SK-N-SH (cell line): ENCODE measurements around the gene SAMD4B. TPM values are rescaled to one million over a fixed set of nuclear protein-coding genes. Genes with fewer than 3 reads are reported as not detected.

Experiments
- CTCF ChIA-PET: fragments of 300-600, 350-600 bp; formaldehyde crosslinking; extraction: SDS; loops from one replicate; lab custom pipeline; 2021; lab: Yijun Ruan, JAX
- POLR2A ChIA-PET: fragments of 350-600 bp; sonication (Branson Sonifier 250); formaldehyde crosslinking; extraction: SDS; loops from one replicate; lab custom pipeline; 2020; ENCODE audit warnings: antibody characterized with exemption, inconsistent platforms; lab: Yijun Ruan, JAX
- DNase-seq: peaks from one replicate; pipeline ENCODE4 v3.0.0; 2012
- H2AFZ ChIP-seq: fragments of 200-600 bp; sonication (generic); 2 replicates; pipeline ENCODE4 v1.8.1; 2016; ENCODE audit warnings: antibody characterized with exemption, mild to moderate bottlenecking, low read depth
- H3F3A ChIP-seq: fragments of 200-600 bp; sonication (generic); replicated peaks from 2 replicates; pipeline ENCODE3; 2016; ENCODE audit warnings: antibody characterized with exemption, mild to moderate bottlenecking; ENCODE audit not compliant: insufficient read depth
- H3K27ac ChIP-seq, 2 experiments: fragments of 200-500 bp in 1 of 2; fragments of 200-600 bp in 1 of 2; sonication (Bioruptor generic) in 1 of 2; sonication (generic), shearing (Covaris generic) in 1 of 2; 2 replicates each; pipeline versions ENCODE4 v1.5.1 to v1.6.1; 2014 to 2016; ENCODE audit warnings: low read depth in 2 of 2, inconsistent platforms in 1 of 2, low read length in 1 of 2, mild to moderate bottlenecking in 1 of 2, mixed read lengths in 1 of 2
- H3K27me3 ChIP-seq: fragments of 200-600 bp; sonication (generic), shearing (Covaris generic); 2 replicates; pipeline ENCODE4 v1.6.1; 2016; ENCODE audit warnings: mixed run types; ENCODE audit not compliant: insufficient read depth
- H3K36me3 ChIP-seq, 2 experiments: fragments of 200-500 bp in 1 of 2; fragments of 200-600 bp in 1 of 2; sonication (Bioruptor generic) in 1 of 2; sonication (generic) in 1 of 2; replicated peaks in 1 of 2; 2 replicates each; pipeline versions ENCODE3 to v1.5.1; 2014 to 2016; ENCODE audit warnings: low read length in 1 of 2, mild to moderate bottlenecking in 1 of 2; ENCODE audit not compliant: insufficient read depth in 2 of 2, control insufficient read depth in 1 of 2
- H3K4me1 ChIP-seq, 2 experiments: fragments of 200-500 bp in 1 of 2; fragments of 200-600 bp in 1 of 2; sonication (Bioruptor generic) in 1 of 2; sonication (generic), shearing (Covaris generic) in 1 of 2; 2 replicates each; pipeline versions ENCODE4 v1.5.1 to v1.6.1; 2014 to 2016; ENCODE audit warnings: low read depth in 1 of 2, low read length in 1 of 2, mixed run types in 1 of 2; ENCODE audit not compliant: insufficient read depth in 2 of 2, control insufficient read depth in 1 of 2
- H3K4me2 ChIP-seq: fragments of 200-600 bp; sonication (generic), shearing (Covaris generic); 2 replicates; pipeline ENCODE4 v1.6.1; 2017; ENCODE audit warnings: mixed run types
- H3K4me3 ChIP-seq, 2 experiments: fragments of 200-500 bp in 1 of 2; fragments of 200-600 bp in 1 of 2; sonication (Bioruptor generic) in 1 of 2; sonication (generic), shearing (Covaris generic) in 1 of 2; 2 replicates each; pipeline versions ENCODE4 v1.5.1 to v1.8.1; 2014 to 2016; ENCODE audit warnings: low read depth in 2 of 2, inconsistent platforms in 1 of 2, low read length in 1 of 2, mild to moderate bottlenecking in 1 of 2, mixed read lengths in 1 of 2, moderate library complexity in 1 of 2
- H3K79me2 ChIP-seq: fragments of 200-600 bp; sonication (generic); 2 replicates; pipeline ENCODE4 v1.8.1; 2017; ENCODE audit warnings: mild to moderate bottlenecking; ENCODE audit not compliant: insufficient read depth
- H3K9ac ChIP-seq: fragments of 200-600 bp; sonication (generic); 2 replicates; pipeline ENCODE4 v1.6.1; 2017; ENCODE audit warnings: mixed run types
- H3K9me2 ChIP-seq: fragments of 200-600 bp; sonication (generic); 2 replicates; pipeline ENCODE4 v1.6.1; 2017; ENCODE audit warnings: mixed run types
- H3K9me3 ChIP-seq: fragments of 200-600 bp; sonication (generic); 2 replicates; pipeline ENCODE4 v1.6.1; 2017; ENCODE audit warnings: mixed run types, mild to moderate bottlenecking, moderate library complexity
- H4K20me1 ChIP-seq: fragments of 200-600 bp; sonication (generic); 2 replicates; pipeline ENCODE4 v1.6.1; 2017; ENCODE audit warnings: mild to moderate bottlenecking, mixed run types; ENCODE audit not compliant: insufficient read depth
- CHD2 ChIP-seq: fragments of 150-350 bp; IDR thresholded peaks from 2 replicates; pipeline ENCODE4 v1.6.1; 2018; ENCODE audit warnings: low read length; ENCODE audit not compliant: partially characterized antibody
- GATA2 ChIP-seq: sonication (generic); formaldehyde crosslinking; IDR thresholded peaks from 2 replicates; pipeline ENCODE4 v1.5.0; 2020; ENCODE audit warnings: mild to moderate bottlenecking, missing genetic modification reagents
- IRF3 ChIP-seq: fragments of 150-350 bp; IDR thresholded peaks from 2 replicates; pipeline ENCODE4 v1.6.1; 2016; ENCODE audit warnings: mild to moderate bottlenecking, low read depth, low read length
- MXI1 ChIP-seq: IDR thresholded peaks from 2 replicates; pipeline ENCODE4 v1.6.1; 2012; ENCODE audit warnings: mild to moderate bottlenecking, low read depth, low read length, improper control_type of control experiment
- RCOR1 ChIP-seq: fragments of 150-350 bp; IDR thresholded peaks from 2 replicates; pipeline ENCODE4 v1.6.1; 2017; ENCODE audit warnings: antibody characterized with exemption, low read length
- RFX5 ChIP-seq: IDR thresholded peaks from 2 replicates; pipeline ENCODE4 v1.6.1; 2012; ENCODE audit warnings: mild to moderate bottlenecking, improper control_type of control experiment, low read length
- TCF12 ChIP-seq: IDR thresholded peaks from 2 replicates; pipeline ENCODE4 v1.4.0; 2012
- ZBTB33 ChIP-seq: IDR thresholded peaks from 2 replicates; pipeline ENCODE4 v1.4.0; 2012; ENCODE audit warnings: low read depth, borderline replicate concordance
- WGBS: methylation state at CpG from one replicate; pipeline ENCODE4 v1.1.6; 2017; ENCODE audit warnings: low lambda C conversion rate; 5-methylcytosine and 5-hydroxymethylcytosine counted together
- polyA plus RNA-seq, 3 experiments: library from polyadenylated mRNA; depleted of rRNA; stranded (reverse); fragments of >200 nt; gene quantifications; 2 replicates each; pipeline ENCODE4 v1.2.3, GENCODE V29; 2012
- TF ChIP-seq, protein P1 (sequence below): fragments of 200-600 bp; sonication (generic); IDR thresholded peaks from 2 replicates; pipeline ENCODE4 v1.6.1; 2017; ENCODE audit warnings: antibody characterized with exemption, mild to moderate bottlenecking, moderate library complexity
- TF ChIP-seq, protein P2 (sequence below): IDR thresholded peaks from 2 replicates; pipeline ENCODE4 v1.6.1; 2012; ENCODE audit warnings: mild to moderate bottlenecking, low read depth, low read length, moderate library complexity

Gene SAMD4B
- polyA plus RNA-seq, 1 of the 3 experiments (the other 2 are of a cell fraction), result 83.0 TPM

DNA sequence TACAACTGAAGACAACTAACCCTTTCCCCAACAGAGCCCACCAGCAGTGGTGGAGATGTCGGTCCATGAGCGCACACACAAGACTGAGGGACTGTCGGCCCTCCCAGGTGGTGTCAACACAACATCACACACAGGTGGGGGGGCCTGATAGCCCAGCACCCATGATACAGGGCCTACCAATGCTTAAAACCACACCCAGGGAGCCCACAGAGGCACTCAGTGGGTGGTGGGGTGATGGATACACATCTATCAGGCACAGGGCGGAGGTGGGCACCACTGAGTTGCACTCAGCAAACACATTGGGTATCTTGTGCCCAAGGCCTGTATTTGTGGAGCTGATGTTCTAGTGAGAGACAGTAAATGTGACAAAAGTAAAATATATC, 57.4 kb downstream of the SAMD4B start:
- H3K27ac ChIP-seq, result no peak overlapping the region
- H3K9me3 ChIP-seq, result no peaks in the 10 kb centered on the region
- TF ChIP-seq, protein P1, sequence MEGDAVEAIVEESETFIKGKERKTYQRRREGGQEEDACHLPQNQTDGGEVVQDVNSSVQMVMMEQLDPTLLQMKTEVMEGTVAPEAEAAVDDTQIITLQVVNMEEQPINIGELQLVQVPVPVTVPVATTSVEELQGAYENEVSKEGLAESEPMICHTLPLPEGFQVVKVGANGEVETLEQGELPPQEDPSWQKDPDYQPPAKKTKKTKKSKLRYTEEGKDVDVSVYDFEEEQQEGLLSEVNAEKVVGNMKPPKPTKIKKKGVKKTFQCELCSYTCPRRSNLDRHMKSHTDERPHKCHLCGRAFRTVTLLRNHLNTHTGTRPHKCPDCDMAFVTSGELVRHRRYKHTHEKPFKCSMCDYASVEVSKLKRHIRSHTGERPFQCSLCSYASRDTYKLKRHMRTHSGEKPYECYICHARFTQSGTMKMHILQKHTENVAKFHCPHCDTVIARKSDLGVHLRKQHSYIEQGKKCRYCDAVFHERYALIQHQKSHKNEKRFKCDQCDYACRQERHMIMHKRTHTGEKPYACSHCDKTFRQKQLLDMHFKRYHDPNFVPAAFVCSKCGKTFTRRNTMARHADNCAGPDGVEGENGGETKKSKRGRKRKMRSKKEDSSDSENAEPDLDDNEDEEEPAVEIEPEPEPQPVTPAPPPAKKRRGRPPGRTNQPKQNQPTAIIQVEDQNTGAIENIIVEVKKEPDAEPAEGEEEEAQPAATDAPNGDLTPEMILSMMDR, result no peak
- TF ChIP-seq ZBTB33, result no peak
- TF ChIP-seq CHD2, result no peak
- TF ChIP-seq MXI1, result no peak
- TF ChIP-seq, protein P2, sequence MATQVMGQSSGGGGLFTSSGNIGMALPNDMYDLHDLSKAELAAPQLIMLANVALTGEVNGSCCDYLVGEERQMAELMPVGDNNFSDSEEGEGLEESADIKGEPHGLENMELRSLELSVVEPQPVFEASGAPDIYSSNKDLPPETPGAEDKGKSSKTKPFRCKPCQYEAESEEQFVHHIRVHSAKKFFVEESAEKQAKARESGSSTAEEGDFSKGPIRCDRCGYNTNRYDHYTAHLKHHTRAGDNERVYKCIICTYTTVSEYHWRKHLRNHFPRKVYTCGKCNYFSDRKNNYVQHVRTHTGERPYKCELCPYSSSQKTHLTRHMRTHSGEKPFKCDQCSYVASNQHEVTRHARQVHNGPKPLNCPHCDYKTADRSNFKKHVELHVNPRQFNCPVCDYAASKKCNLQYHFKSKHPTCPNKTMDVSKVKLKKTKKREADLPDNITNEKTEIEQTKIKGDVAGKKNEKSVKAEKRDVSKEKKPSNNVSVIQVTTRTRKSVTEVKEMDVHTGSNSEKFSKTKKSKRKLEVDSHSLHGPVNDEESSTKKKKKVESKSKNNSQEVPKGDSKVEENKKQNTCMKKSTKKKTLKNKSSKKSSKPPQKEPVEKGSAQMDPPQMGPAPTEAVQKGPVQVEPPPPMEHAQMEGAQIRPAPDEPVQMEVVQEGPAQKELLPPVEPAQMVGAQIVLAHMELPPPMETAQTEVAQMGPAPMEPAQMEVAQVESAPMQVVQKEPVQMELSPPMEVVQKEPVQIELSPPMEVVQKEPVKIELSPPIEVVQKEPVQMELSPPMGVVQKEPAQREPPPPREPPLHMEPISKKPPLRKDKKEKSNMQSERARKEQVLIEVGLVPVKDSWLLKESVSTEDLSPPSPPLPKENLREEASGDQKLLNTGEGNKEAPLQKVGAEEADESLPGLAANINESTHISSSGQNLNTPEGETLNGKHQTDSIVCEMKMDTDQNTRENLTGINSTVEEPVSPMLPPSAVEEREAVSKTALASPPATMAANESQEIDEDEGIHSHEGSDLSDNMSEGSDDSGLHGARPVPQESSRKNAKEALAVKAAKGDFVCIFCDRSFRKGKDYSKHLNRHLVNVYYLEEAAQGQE, result no peak
- TF ChIP-seq IRF3, result no peak
- no peak for TF ChIP-seq RFX5
- TF ChIP-seq TCF12, result no peak
- no peak for TF ChIP-seq GATA2 (CRISPR knock-in tag)
- TF ChIP-seq RCOR1, result no peak
- ChIA-PET CTCF (interaction anchor here (6.5 kb wide), 1 partner anchor 12 kb away, joined by 106 read pairs; the partner anchor contains the start of gene PLEKHG2), POLR2A (interaction anchor here (0.7 to 0.9 kb wide), 2 partner anchors 8 to 9 kb away, joined by 3 read pairs; partner anchors contain the start of gene PAF1)
- peaks cover 12% of the 10 kb centered on the region; the same call in 1 of the 2 replicates for H3K79me2 ChIP-seq
- H3K27me3 ChIP-seq, result no peaks in the 10 kb centered on the region
- H3K9me2 ChIP-seq, result no peaks in the 10 kb centered on the region
- peaks cover 44% of the 10 kb centered on the region for H3F3A ChIP-seq
- peaks cover 19 to 36% of the 10 kb centered on the region in 2 experiments; a peak in 3 of 4 replicates for H3K4me1 ChIP-seq
- no peak overlapping the region for H2AFZ ChIP-seq
- no peak overlapping the region for H3K9ac ChIP-seq
- no peak overlapping the region for H3K4me2 ChIP-seq
- DNase-seq, result no peak
- 98% methylated on average over 4 of the region's 4 CpGs for WGBS
- no peak overlapping the region for H3K4me3 ChIP-seq
- peaks cover 0 to 1% of the 10 kb centered on the region in 2 experiments for H3K36me3 ChIP-seq
- no peaks in the 10 kb centered on the region for H4K20me1 ChIP-seq
